ENCODE data around the gene PRSS56.

PRSS56 gene

GRCh38 chr2:232544674-232545073 is 24.5 kb downstream of the PRSS56 start:
- TF ChIP-seq TEAD4 (IDR thresholded peaks at IDR 0.05) = no peak
- TF ChIP-seq MAX (IDR thresholded peaks at IDR 0.05) = no peak
- TF ChIP-seq CEBPB (IDR thresholded peaks at IDR 0.05) = no peak
- no peak for TF ChIP-seq NFIC (IDR thresholded peaks at IDR 0.05)
- TF ChIP-seq EGR1 (IDR thresholded peaks at IDR 0.05) = no peak
- TF ChIP-seq REST (IDR thresholded peaks at IDR 0.05; ENCODE audit: low read depth) = no peak

GRCh38 chr2:232545511-232546375 is 25.6 kb downstream of the PRSS56 start:
- TF ChIP-seq RAD21 (IDR thresholded peaks at IDR 0.05; ENCODE audit: low read depth) = no peak
- TF ChIP-seq EGR1 (IDR thresholded peaks at IDR 0.05) = no peak
- TF ChIP-seq TCF12 (IDR thresholded peaks at IDR 0.05; ENCODE audit: low read depth) = no peak
- no peak for TF ChIP-seq CEBPB (IDR thresholded peaks at IDR 0.05)
- no peak for TF ChIP-seq USF1 (IDR thresholded peaks at IDR 0.05)
- TF ChIP-seq FOXM1 (IDR thresholded peaks at IDR 0.05; ENCODE audit: borderline replicate concordance, low read depth) = no peak
- no peak for TF ChIP-seq REST (IDR thresholded peaks at IDR 0.05; ENCODE audit: low read depth)
- no peak for TF ChIP-seq CREB1 (IDR thresholded peaks at IDR 0.05; ENCODE audit: low read depth)
- TF ChIP-seq TEAD4 (IDR thresholded peaks at IDR 0.05) = no peak
- no peak for TF ChIP-seq NFIC (IDR thresholded peaks at IDR 0.05)
- no peak for TF ChIP-seq MAX (IDR thresholded peaks at IDR 0.05)
- TF ChIP-seq ZBTB7A (IDR thresholded peaks at IDR 0.05; ENCODE audit: low read depth) = no peak
- no peak for TF ChIP-seq YY1 (IDR thresholded peaks at IDR 0.05; ENCODE audit: low read depth)
- no peak for TF ChIP-seq TAF1 (IDR thresholded peaks at IDR 0.05; ENCODE audit: low read depth)

GRCh38 chr2:232547991-232548390 is 27.8 kb downstream of the PRSS56 start:
- TF ChIP-seq ZBTB7A (IDR thresholded peaks at IDR 0.05; ENCODE audit: low read depth) (no peak), FOXM1 (IDR thresholded peaks at IDR 0.05; ENCODE audit: borderline replicate concordance, low read depth) (no peak), EP300 (IDR thresholded peaks at IDR 0.05; ENCODE audit: borderline replicate concordance) (no peak), REST (IDR thresholded peaks at IDR 0.05; ENCODE audit: low read depth) (no peak), TEAD4 (IDR thresholded peaks at IDR 0.05) (no peak), TCF12 (IDR thresholded peaks at IDR 0.05; ENCODE audit: low read depth) (no peak), EGR1 (IDR thresholded peaks at IDR 0.05) (no peak), CREB1 (IDR thresholded peaks at IDR 0.05; ENCODE audit: low read depth) (no peak), USF1 (IDR thresholded peaks at IDR 0.05) (no peak), NFIC (IDR thresholded peaks at IDR 0.05) (no peak)

- TF ChIP-seq EGR1 (IDR thresholded peaks at IDR 0.05) = no peak
- TF ChIP-seq TAF1 (IDR thresholded peaks at IDR 0.05; ENCODE audit: low read depth) = no peak
- TF ChIP-seq TCF12 (IDR thresholded peaks at IDR 0.05; ENCODE audit: low read depth) = no peak
- no peak for TF ChIP-seq TEAD4 (IDR thresholded peaks at IDR 0.05)
- TF ChIP-seq REST (IDR thresholded peaks at IDR 0.05; ENCODE audit: low read depth) = no peak
- no peak for TF ChIP-seq NFIC (IDR thresholded peaks at IDR 0.05)
- no peak for TF ChIP-seq FOXM1 (IDR thresholded peaks at IDR 0.05; ENCODE audit: borderline replicate concordance, low read depth)
- no peak for TF ChIP-seq USF1 (IDR thresholded peaks at IDR 0.05)
- no peak for TF ChIP-seq EP300 (IDR thresholded peaks at IDR 0.05; ENCODE audit: borderline replicate concordance)
- TF ChIP-seq MAX (IDR thresholded peaks at IDR 0.05) = no peak
- no peak for TF ChIP-seq RAD21 (IDR thresholded peaks at IDR 0.05; ENCODE audit: low read depth)
- no peak for TF ChIP-seq YY1 (IDR thresholded peaks at IDR 0.05; ENCODE audit: low read depth)
- no peak for TF ChIP-seq CEBPB (IDR thresholded peaks at IDR 0.05)
- TF ChIP-seq ZBTB7A (IDR thresholded peaks at IDR 0.05; ENCODE audit: low read depth) = no peak
- no peak for TF ChIP-seq CREB1 (IDR thresholded peaks at IDR 0.05; ENCODE audit: low read depth)
These were observed 29.6 kb downstream of the PRSS56 start for GRCh38 chr2:232549655-232550353.
